Keratinocyte (primary cell): ENCODE data around the gene DUSP23. TPM values are rescaled to one million over a fixed set of nuclear protein-coding genes. Genes with fewer than 3 reads are reported as not detected.

ENCODE experiments used
- DNase-seq: peaks from one replicate; pipeline ENCODE4 v3.0.0-alpha.2; 2011; ENCODE audit warnings: low read depth, missing footprints, low spot score
- FAIRE-seq: peaks from 2 replicates; lab custom pipeline; 2011; peaks lifted over from hg19 to GRCh38; lab: Jason Lieb, UNC
- H2AFZ ChIP-seq: 2 replicates; pipeline ENCODE4 v1.6.0; 2012; ENCODE audit warnings: low read length, control low read depth, inconsistent platforms; ENCODE audit not compliant: control insufficient read depth
- H3K27ac ChIP-seq: 2 replicates; pipeline ENCODE4 v1.5.1; 2011; ENCODE audit warnings: low read length; ENCODE audit not compliant: control insufficient read depth, insufficient read depth
- H3K27me3 ChIP-seq: 3 replicates; pipeline ENCODE4 v1.6.0; 2011; ENCODE audit warnings: low read length; ENCODE audit not compliant: control insufficient read depth, insufficient read depth; ENCODE audit errors: extremely low read depth
- H3K36me3 ChIP-seq, 2 experiments: 2 replicates in 1 of 2; 3 replicates in 1 of 2; pipeline ENCODE4 v1.5.1; 2011; ENCODE audit warnings: low read length in 2 of 2, mild to moderate bottlenecking in 1 of 2; ENCODE audit not compliant: control insufficient read depth in 2 of 2, insufficient read depth in 2 of 2; ENCODE audit errors: extremely low read depth in 1 of 2
- H3K4me1 ChIP-seq: 3 replicates; pipeline ENCODE4 v1.5.1; 2011; ENCODE audit warnings: low read length; ENCODE audit not compliant: control insufficient read depth, insufficient read depth; ENCODE audit errors: extremely low read depth
- H3K4me2 ChIP-seq: 3 replicates; pipeline ENCODE4 v1.6.0; 2011; ENCODE audit warnings: low read depth, low read length; ENCODE audit not compliant: control insufficient read depth, insufficient read depth; ENCODE audit errors: extremely low read depth
- H3K4me3 ChIP-seq, 3 experiments: fragments of 200-600 bp in 1 of 3; sonication (generic) in 1 of 3; 2 replicates in 2 of 3; 3 replicates in 1 of 3; pipeline ENCODE4 v1.5.1; 2011 to 2016; ENCODE audit warnings: low read length in 3 of 3, mild to moderate bottlenecking in 3 of 3, control low read depth in 2 of 3, inconsistent platforms in 1 of 3, low read depth in 1 of 3, mixed read lengths in 1 of 3, mixed run types in 1 of 3, moderate library complexity in 1 of 3; ENCODE audit not compliant: control insufficient read depth in 2 of 3, insufficient read depth in 2 of 3; ENCODE audit errors: extremely low read depth in 1 of 3
- H3K79me2 ChIP-seq: 2 replicates; pipeline ENCODE4 v1.6.0; 2012; ENCODE audit warnings: low read length; ENCODE audit not compliant: control insufficient read depth, insufficient read depth
- H3K9ac ChIP-seq: 3 replicates; pipeline ENCODE4 v1.6.0; 2011; ENCODE audit warnings: low read length; ENCODE audit not compliant: control insufficient read depth, insufficient read depth; ENCODE audit errors: extremely low read depth
- H3K9me1 ChIP-seq: 3 replicates; pipeline ENCODE4 v1.6.0; 2011; ENCODE audit warnings: low read length; ENCODE audit not compliant: control insufficient read depth, insufficient read depth; ENCODE audit errors: extremely low read depth
- H3K9me3 ChIP-seq: 2 replicates; pipeline ENCODE4 v1.5.1; 2012; ENCODE audit warnings: low read depth, low read length; ENCODE audit not compliant: control insufficient read depth
- H4K20me1 ChIP-seq: 3 replicates; pipeline ENCODE4 v1.6.0; 2011; ENCODE audit warnings: low read length; ENCODE audit not compliant: control insufficient read depth, insufficient read depth; ENCODE audit errors: extremely low read depth
- CTCF ChIP-seq, 3 experiments: IDR thresholded peaks in 1 of 3; conservative IDR thresholded peaks in 1 of 3; optimal IDR thresholded peaks in 1 of 3; 2 replicates in 2 of 3; 3 replicates in 1 of 3; pipeline versions ENCODE3 to v1.5.1; 2011; ENCODE audit warnings: low read length in 3 of 3, mild to moderate bottlenecking in 3 of 3, moderate library complexity in 2 of 3, control low read depth in 1 of 3, inconsistent platforms in 1 of 3; ENCODE audit not compliant: insufficient read depth in 2 of 3; ENCODE audit errors: extremely low read depth in 1 of 3
- EZH2 ChIP-seq: IDR thresholded peaks from one replicate; pipeline ENCODE4 v1.6.1; 2012; ENCODE audit warnings: inconsistent platforms, mild to moderate bottlenecking, low read length, moderate library complexity
- dilution Hi-C: fragments of 300-500 bp; cut with MboI; formaldehyde crosslinking; loops from one replicate; pipeline ENCODE4 v1.7.0; 2020; ENCODE audit warnings: low sequenced_read_pairs; ENCODE audit not compliant: extremely low pct_ligation_motif_present
- polyA plus RNA-seq, 5 experiments: library from polyadenylated mRNA; depleted of rRNA in 3 of 5; stranded (reverse) in 3 of 5; stranded (forward) in 1 of 5; unstranded in 1 of 5; fragments of >200 nt; gene quantifications; 1 replicate in 1 of 5; 2 replicates in 3 of 5; 3 replicates in 1 of 5; pipeline versions ENCODE4 v1.2.1 to v1.2.3, GENCODE V29; 2011 to 2012; ENCODE audit warnings: missing spikeins in 2 of 5, low read depth in 1 of 5, low replicate concordance in 1 of 5

DUSP23 gene
- polyA plus RNA-seq, 1 donor (not counting 4 experiments of a cell fraction or from before 2014, with no cell fraction given): 35.0 TPM

- Histone ChIP-seq H3K9me3 (no peaks in the 10 kb centered on the region), H2AFZ (no peak overlapping the region), H3K27me3 (no peaks in the 10 kb centered on the region), H4K20me1 (no peaks in the 10 kb centered on the region), H3K4me3 (no peak overlapping the region), H3K4me2 (no peak overlapping the region), H3K79me2 (no peaks in the 10 kb centered on the region), H3K4me1 (no peaks in the 10 kb centered on the region), H3K36me3 (no peaks in the 10 kb centered on the region), H3K9ac (no peak overlapping the region), H3K9me1 (no peaks in the 10 kb centered on the region), H3K27ac (no peak overlapping the region)
- no peak for DNase-seq
- TF ChIP-seq EZH2 (no peak), CTCF (optimal IDR thresholded peaks at IDR 0.05 in 1 of 3, IDR thresholded peaks at IDR 0.05 in 1 of 3, conservative IDR thresholded peaks at IDR 0.05 in 1 of 3; ENCODE audit: extremely low read depth in 1 of 3, insufficient read depth in 2 of 3, low read length in 3 of 3) (no peak)
- dilution Hi-C loops: no loop called here
- no peak for FAIRE-seq
These were observed 28.6 kb upstream of the DUSP23 start for GRCh38 chr1:159752135-159752580.

GRCh38 chr1:159753386-159753785 is 27.4 kb upstream of the DUSP23 start:
- H3K36me3 ChIP-seq: no peaks in the 10 kb centered on the region
- H3K9ac ChIP-seq: no peak overlapping the region
- dilution Hi-C loops: no loop called here
- no peaks in the 10 kb centered on the region for H3K27me3 ChIP-seq
- H4K20me1 ChIP-seq: no peaks in the 10 kb centered on the region
- H3K4me1 ChIP-seq: no peaks in the 10 kb centered on the region
- H3K9me3 ChIP-seq: no peaks in the 10 kb centered on the region
- no peak overlapping the region for H2AFZ ChIP-seq
- FAIRE-seq (no peak), DNase-seq (no peak)
- no peak overlapping the region for H3K4me2 ChIP-seq
- TF ChIP-seq CTCF (optimal IDR thresholded peaks at IDR 0.05 in 1 of 3, IDR thresholded peaks at IDR 0.05 in 1 of 3, conservative IDR thresholded peaks at IDR 0.05 in 1 of 3; ENCODE audit: extremely low read depth in 1 of 3, insufficient read depth in 2 of 3, low read length in 3 of 3) (no peak), EZH2 (no peak)
- H3K79me2 ChIP-seq: no peaks in the 10 kb centered on the region
- H3K4me3 ChIP-seq: no peak overlapping the region
- no peaks in the 10 kb centered on the region for H3K9me1 ChIP-seq
- H3K27ac ChIP-seq: no peak overlapping the region
